ENCODE results near the gene MAPKAPK3. TPM values are rescaled to one million over a fixed set of nuclear protein-coding genes. Genes with fewer than 3 reads are reported as not detected.

The MAPKAPK3 gene
- total RNA-seq, 1 donor from 2014 or later = 35.9 TPM

- no peak overlapping the region for H3K4me3 Mint-ChIP-seq
- H3K27ac Mint-ChIP-seq = no peak overlapping the region
- no peak for DNase-seq (ENCODE audit: low spot score in 2 of 2, unreplicated experiment in 2 of 2)
- peaks cover 2% of the 10 kb centered on the region for H3K36me3 Mint-ChIP-seq
- no peaks in the 10 kb centered on the region for H3K9me3 Mint-ChIP-seq
- TF ChIP-seq CTCF (IDR thresholded peaks at IDR 0.05; ENCODE audit: unreplicated experiment) = no peak
- H3K4me1 Mint-ChIP-seq = peaks cover 49% of the 10 kb centered on the region
- peaks cover 1% of the 10 kb centered on the region for H3K27me3 Mint-ChIP-seq (ENCODE audit: low read depth)
Measured at GRCh38 chr3:50607271-50608091, 9.5 kb upstream of the MAPKAPK3 start.

- no peak overlapping the region for H3K27ac Mint-ChIP-seq
- DNase-seq (ENCODE audit: low spot score in 2 of 2, unreplicated experiment in 2 of 2) = no peak
- no peaks in the 10 kb centered on the region for H3K9me3 Mint-ChIP-seq
- TF ChIP-seq CTCF (IDR thresholded peaks at IDR 0.05; ENCODE audit: unreplicated experiment) = no peak
- peaks cover 2% of the 10 kb centered on the region for H3K36me3 Mint-ChIP-seq
- H3K4me1 Mint-ChIP-seq = peaks cover 46% of the 10 kb centered on the region
- peaks cover 2% of the 10 kb centered on the region for H3K27me3 Mint-ChIP-seq (ENCODE audit: low read depth)
- H3K4me3 Mint-ChIP-seq = no peak overlapping the region
Measured at GRCh38 chr3:50608278-50608677, 8.7 kb upstream of the MAPKAPK3 start.

- Mint-ChIP-seq H3K27ac (peak overlapping the region; percentile 61), H3K4me3 (peak overlapping the region; percentile 44), H3K4me1 (peaks cover 46% of the 10 kb centered on the region), H3K9me3 (no peaks in the 10 kb centered on the region), H3K27me3 (ENCODE audit: low read depth) (peaks cover 5% of the 10 kb centered on the region), H3K36me3 (peaks cover 2% of the 10 kb centered on the region)
- no peak for DNase-seq (ENCODE audit: low spot score in 2 of 2, unreplicated experiment in 2 of 2)
- no peak for TF ChIP-seq CTCF (IDR thresholded peaks at IDR 0.05; ENCODE audit: unreplicated experiment)
Measured at GRCh38 chr3:50609071-50609762, 7.7 kb upstream of the MAPKAPK3 start.

- Mint-ChIP-seq H3K9me3 (no peaks in the 10 kb centered on the region), H3K27ac (peak overlapping the region; percentile 61), H3K4me3 (peak overlapping the region; percentile 44), H3K36me3 (peaks cover 2% of the 10 kb centered on the region), H3K4me1 (peaks cover 46% of the 10 kb centered on the region), H3K27me3 (ENCODE audit: low read depth) (peaks cover 5% of the 10 kb centered on the region)
- TF ChIP-seq CTCF (IDR thresholded peaks at IDR 0.05; ENCODE audit: unreplicated experiment) = no peak
- DNase-seq (ENCODE audit: low spot score in 2 of 2, unreplicated experiment in 2 of 2) = no peak
Measured at GRCh38 chr3:50609763-50610085, 7.2 kb upstream of the MAPKAPK3 start.

GRCh38 chr3:50610181-50610971, 6.6 kb upstream of the MAPKAPK3 start:
- H3K4me3 Mint-ChIP-seq = peak overlapping the region; percentile 79
- TF ChIP-seq CTCF (IDR thresholded peaks at IDR 0.05; ENCODE audit: unreplicated experiment) = no peak
- peaks cover 46% of the 10 kb centered on the region for H3K4me1 Mint-ChIP-seq
- peak overlapping the region; percentile 89 for H3K27ac Mint-ChIP-seq
- no peaks in the 10 kb centered on the region for H3K9me3 Mint-ChIP-seq
- peak; percentile 43 to 55 for DNase-seq (ENCODE audit: low spot score in 2 of 2, unreplicated experiment in 2 of 2)
- peaks cover under 1% of the 10 kb centered on the region for H3K36me3 Mint-ChIP-seq
- peaks cover 5% of the 10 kb centered on the region for H3K27me3 Mint-ChIP-seq (ENCODE audit: low read depth)

All from mesothelial cell of epicardium (in vitro differentiated cells).